Iris pigment epithelial cell (primary cell): ENCODE measurements around the gene HS1BP3.
A peak's percentile ranks its signal among the peaks of the same experiment; 100 is the strongest.

ENCODE experiments used
- DNase-seq: peaks from one replicate; pipeline ENCODE4 v3.0.0-alpha.2; 2011; ENCODE audit warnings: low read depth

The HS1BP3 gene

GRCh38 chr2:20674974-20675679, 24.2 kb upstream of the HS1BP3 start:
- peak; percentile 74 for DNase-seq

- no peak for DNase-seq
These were observed 23.5 kb upstream of the HS1BP3 start for GRCh38 chr2:20674309-20674965.

DNA sequence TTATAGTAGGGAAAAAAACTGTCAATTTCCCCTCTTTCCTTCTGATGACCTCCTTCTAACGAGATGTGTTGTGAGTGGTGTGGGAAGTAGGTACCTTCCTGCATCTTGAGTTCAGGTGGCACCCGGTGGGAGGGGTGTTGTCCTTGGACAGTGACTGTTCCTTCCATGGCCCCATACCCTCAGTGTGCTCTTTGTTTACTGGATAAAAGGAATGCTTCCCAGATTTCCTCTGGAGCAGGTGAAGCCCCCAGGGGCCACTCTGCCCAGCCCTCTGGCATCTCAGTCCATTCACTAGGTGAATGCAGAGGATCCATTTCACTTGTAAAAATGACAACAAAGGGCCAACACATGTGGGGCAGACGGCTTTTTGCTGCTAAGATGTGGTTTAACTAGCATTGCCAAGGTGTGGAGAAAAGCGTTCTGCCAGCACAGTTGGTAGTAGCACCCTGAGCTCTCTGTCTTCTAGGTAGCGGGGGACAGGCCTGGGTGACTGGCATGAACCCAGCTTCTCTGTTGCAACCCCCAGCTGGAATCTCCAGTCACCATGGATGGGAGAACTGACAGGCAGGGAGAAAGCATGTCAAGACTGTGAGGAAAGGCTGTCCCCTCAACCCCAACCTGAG, 22.9 kb upstream of the HS1BP3 start:
- DNase-seq = no peak

DNA sequence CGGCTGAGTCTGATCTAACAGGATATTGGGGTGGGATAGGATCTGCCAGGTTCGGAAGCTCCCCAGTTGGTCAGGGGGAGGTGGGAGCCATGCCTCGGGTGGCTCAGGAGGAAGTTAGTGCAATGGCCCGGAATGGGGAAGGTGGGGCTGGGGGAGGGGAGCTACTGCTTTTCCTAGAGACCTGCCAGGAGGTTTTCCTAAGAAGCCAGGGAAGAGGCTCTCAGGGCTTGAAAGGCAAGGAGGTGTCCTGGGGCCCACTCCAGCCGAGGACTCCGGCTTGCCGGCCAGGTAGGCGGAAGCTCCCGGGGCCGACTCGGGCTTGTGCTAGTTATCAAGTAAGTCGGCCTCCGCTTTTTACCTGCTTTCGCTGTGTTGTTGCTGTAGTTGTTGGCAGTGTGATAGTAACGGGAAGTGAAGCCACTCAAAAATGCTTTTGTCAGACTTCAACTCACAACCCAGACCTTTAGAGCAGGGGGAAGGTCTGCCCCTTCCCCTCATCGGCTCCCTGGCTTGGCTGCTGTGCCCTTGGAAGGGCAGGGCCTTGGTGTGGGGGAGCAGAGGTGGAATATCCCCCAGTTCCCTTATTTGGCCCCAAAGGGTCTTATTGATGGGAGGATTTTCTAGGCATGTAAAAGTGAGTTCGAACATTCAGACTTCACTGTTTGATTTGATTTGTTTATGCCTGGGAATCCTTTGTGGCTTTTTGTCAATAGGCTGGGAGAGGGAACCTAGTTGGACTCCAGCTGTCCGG, 21.5 kb upstream of the HS1BP3 start:
- no peak for DNase-seq

GRCh38 chr2:20671736-20672080, 20.8 kb upstream of the HS1BP3 start:
- no peak for DNase-seq

GRCh38 chr2:20671036-20671735, 20.3 kb upstream of the HS1BP3 start:
- no peak for DNase-seq

DNA sequence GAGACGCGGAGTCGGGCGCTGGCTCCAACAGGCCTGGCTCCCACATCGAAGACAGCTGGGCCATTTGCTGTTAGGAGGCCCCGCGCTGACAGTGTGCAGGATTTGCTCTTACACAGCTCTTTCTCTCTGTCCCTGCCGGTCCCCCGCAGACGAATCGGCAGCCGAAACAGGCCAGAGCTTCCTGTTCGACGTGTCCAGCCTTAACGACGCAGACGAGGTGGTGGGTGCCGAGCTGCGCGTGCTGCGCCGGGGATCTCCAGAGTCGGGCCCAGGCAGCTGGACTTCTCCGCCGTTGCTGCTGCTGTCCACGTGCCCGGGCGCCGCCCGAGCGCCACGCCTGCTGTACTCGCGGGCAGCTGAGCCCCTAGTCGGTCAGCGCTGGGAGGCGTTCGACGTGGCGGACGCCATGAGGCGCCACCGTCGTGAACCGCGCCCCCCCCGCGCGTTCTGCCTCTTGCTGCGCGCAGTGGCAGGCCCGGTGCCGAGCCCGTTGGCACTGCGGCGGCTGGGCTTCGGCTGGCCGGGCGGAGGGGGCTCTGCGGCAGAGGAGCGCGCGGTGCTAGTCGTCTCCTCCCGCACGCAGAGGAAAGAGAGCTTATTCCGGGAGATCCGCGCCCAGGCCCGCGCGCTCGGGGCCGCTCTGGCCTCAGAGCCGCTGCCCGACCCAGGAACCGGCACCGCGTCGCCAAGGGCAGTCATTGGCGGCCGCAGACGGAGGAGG, 19.6 kb upstream of the HS1BP3 start:
- no peak for DNase-seq

DNA sequence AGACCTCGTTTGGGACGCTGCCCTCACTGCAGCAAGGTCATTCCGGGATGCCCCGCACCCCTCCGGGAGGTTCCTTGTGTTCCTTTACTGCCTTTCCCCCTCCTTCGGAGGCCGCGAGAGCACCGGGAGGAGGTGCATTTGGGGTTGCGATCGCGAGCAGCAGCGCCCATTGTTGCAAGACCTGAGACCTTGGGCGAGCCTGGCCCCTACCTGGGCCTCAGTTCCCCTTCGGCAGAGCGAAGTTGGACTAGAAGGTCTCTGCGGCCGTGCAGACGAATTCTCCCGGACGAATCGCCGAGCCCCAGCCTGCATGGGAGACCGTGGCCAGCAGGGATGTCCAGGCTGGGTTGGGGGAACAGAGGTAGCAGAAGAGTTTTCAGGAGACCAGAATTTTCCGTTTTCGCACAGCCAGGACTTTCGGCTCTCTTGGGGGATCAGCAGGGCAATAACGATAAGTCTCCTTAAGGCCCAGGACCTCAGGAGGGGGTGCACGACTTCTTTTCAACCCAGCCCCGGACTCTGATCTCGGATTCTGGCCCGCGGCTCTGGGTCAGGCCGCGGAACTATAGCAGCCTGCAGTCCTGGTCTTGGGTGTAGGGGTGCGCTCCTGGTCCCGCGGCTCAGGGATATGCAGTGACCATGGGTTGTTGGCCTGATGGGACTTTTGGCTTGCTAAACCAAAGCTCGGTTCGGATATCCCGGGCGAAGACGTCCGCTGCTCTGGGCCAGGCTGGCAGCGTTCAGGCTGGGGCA, 18.8 kb upstream of the HS1BP3 start:
- DNase-seq = no peak

DNA sequence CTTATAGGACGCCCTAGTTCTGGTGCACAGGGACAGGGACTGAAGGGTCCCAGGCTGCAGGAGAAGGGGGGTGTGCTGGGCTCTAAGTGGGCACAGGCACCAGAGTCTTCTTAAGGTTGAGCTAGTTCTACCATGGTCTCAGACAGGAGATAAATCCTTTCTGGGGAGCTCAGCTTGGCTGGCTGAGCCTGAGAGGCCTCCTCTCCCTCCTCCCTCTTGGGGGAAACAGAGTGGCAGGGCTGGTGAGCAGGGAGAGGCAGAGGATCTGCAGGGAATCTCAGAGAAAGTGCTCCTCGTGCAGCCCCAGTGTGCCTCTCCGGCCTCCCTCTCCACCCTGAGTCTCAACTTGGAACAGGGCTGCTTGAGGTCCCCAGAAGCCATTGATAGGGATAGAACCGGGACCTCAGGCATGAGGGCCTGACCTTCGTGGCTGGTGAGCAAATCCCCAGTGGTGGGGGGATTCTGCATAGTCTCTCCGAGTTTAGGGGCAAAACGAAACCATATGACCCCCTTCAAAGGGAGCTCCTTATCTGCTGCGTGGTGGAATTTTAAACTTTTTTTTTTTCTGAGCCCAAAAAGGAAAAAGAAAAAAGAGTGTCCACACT, 18.1 kb upstream of the HS1BP3 start:
- DNase-seq = no peak

DNA sequence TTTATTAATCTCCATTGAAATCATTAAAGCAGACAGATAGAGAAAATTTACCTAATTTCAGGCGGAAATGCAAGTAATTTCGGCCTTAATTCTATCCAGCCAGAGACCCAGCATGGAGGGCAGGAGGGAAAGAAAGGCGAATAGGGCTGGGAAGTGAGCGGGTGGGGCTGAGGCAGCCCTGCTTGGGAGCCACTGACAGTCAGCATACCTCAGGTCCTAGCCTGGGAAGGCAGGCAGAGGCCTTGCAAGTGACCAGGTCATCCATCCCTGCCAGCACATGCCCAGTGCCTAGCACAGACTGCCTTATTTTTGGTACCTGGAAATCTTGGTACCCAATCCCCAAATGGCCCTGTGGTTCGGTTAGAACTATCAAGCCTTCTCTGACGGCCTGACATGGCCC, 17.6 kb upstream of the HS1BP3 start:
- DNase-seq = no peak

- no peak for DNase-seq
These were observed 16.9 kb upstream of the HS1BP3 start for GRCh38 chr2:20667531-20668401.

- DNase-seq = no peak
These were observed 16.2 kb upstream of the HS1BP3 start for GRCh38 chr2:20667151-20667530.

DNA sequence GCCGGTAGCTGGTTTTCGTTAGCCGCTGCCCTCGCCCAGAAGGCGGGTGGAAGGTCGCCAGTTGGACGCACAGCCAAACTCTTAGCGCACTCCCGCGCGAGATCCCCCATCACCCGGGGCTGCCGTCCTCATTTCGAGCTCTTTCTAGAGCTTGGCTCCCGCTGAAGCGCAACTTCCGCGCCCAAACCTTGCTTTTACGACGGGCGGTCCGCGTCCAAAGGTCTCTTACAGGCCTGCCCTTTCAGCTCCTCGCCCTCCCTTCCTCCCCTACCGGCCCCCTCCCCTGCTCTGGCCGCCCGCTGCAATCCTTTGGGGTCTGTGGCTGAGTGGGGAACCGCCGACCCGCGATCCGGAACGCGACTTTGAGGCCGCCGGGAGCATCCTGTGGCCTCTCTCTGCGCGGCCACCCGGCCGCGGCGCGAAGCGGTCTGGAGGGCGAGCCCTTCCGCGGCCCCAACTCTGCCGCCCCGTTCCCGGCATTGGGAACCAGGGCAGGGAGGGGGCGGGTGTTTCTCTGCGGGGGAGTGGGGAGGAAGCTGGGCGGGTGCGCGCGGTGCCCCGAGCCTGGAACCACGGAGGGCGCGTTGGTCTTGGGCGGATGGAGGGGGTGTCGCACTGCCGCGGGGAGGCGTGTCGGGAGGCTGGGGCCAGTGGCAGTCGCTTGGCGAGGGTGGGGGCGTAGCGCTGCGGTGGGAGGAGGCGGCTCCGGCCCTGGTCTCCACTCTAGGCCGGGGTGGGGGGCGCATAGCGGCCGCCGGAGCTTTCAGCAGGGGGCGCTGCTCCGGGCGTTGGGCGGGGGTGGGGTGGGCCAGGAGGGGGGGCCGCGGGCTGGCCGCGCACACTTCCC, 15.6 kb upstream of the HS1BP3 start, which contains the start of gene GDF7:
GDF7 (plus strand) TSS at position 841 of the 847 bp plus-strand sequence. CDS start 96 bp downstream, outside the sequence.
- DNase-seq = no peak

DNA sequence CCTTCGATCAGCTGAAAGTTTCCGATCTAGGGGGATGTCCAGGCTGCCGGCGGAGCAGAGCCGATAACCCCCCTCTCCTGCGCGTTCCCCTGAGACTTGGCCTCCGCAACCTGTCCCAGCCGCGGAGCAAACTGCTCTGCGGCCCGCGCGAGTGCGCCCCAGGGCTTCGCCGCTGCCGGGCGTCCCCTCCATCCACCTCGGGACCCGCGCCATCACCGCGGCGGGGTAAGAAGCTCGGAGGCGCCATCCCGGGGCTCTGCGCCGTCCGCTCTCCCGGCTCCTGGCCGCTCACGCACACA, 15.1 kb upstream of the HS1BP3 start:
- DNase-seq = no peak

DNA sequence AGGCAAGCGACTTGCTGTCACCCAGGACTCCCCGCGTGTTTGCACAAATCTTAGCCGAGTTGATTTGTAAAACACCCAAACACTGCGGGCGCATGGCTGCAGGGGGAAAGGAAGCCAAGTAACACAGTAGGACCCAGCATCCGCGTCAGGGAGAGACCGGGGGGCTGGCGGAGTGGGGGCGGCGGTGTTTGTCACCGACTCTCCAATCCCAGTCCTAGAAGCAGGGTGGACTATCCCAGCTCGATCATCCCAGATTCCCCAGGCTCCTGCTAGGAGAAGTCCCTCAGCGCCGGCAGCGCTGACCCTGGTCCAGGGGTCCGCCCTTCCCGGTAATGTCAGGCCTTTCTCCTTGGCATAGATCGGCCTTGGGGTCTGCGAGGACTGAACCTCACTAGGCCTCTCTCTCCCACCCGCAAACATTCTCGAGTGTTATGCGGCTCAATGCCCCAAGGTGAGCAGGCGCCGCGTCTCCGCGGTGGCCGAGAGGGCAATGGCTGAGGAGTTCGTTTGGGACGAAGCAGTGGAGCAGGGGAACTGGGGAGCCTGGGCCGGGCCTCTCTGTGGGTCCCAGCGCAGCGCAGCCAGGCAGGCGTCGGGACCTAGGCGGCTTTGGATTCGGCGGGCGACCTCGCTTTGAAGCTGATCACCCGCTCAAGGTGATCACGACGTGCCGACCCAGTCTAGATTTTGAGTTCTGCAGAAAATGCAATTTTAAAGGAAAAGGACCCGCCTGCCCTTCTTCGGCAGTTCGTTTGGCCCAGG, 14.5 kb upstream of the HS1BP3 start:
- DNase-seq = no peak

DNA sequence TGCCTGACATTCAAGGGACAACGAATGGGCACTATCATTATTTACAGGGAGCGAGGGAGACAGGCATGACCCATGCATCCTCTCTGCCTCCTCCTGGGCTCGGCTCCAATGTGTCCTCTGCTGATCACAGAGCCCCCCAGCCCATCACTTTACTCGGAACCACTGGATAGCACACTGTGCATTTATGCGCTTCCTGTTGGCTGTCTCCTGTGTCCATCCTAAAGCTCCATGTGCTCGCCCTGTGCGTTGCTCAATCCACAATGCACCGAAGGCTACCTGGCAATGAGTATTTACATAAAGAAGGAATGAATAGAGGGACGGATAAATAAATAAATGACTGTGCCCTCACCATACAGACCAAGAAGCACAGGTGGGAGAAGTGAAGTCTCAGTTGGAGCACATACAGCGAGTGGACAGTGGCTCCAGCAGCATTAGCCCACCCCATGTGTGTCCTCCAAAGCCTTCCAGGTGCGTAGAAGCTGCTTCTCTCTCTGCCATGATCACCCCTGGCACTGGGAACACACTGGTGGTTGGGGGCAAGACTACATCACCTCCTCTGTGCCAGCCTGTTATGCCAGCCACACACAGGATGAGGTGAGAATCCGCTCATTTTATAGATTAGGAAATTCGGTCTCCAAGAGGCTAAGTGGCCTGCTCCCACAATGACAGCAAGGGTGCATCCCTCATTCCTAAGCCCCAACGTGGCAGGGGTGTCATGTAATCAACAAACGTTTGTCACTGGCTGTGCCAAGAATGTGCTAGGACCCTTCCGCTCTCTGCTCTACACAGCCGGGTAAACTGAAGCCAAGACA, 13.7 kb upstream of the HS1BP3 start:
- DNase-seq = no peak

GRCh38 chr2:20664071-20664390, 13.1 kb upstream of the HS1BP3 start:
- DNase-seq = no peak
